ENCODE measurements around the gene FAM3D. TPM values are rescaled to one million over a fixed set of nuclear protein-coding genes. Genes with fewer than 3 reads are reported as not detected.

Gene FAM3D
- total and polyA plus RNA-seq, 10 of the 15 experiments (the other 5 are each of a cell fraction or from before 2014, with no cell fraction given): 0.04 to 0.07 TPM; not detected in 8

- ChIA-PET SMC1A (ENCODE audit: uncharacterized antibody, unreplicated experiment) (interaction anchor here (0.9 to 1.0 kb wide), 2 partner anchors 93 to 315 kb away, joined by 3 to 4 read pairs; no protein-coding TSS in a partner anchor), RAD21 (ENCODE audit: unreplicated experiment) (interaction anchor here (1.5 kb wide), 1 partner anchor 414 kb away, joined by 5 read pairs; no protein-coding TSS in a partner anchor), POLR2A (no interaction called here), CTCF (interaction anchor here (0.6 to 6.3 kb wide), 9 partner anchors 8 to 1174 kb away, joined by 3 to 31 read pairs (median 3); no protein-coding TSS in a partner anchor)
- no peak overlapping the region for H3K27ac ChIP-seq (ENCODE audit: control insufficient read depth, insufficient read depth)
- H2AFZ ChIP-seq (ENCODE audit: control insufficient read depth, low read depth, low read length): no peak overlapping the region
- no peak overlapping the region for H3K4me3 ChIP-seq
- no peaks in the 10 kb centered on the region for H3K9me3 ChIP-seq (replicated peaks; ENCODE audit: control insufficient read depth, insufficient read depth, low read length)
- intact Hi-C loops (cut with micrococcal nuclease; ENCODE audit: unreplicated experiment) (no loop called here), in situ Hi-C loops (cut with MboI) (no loop called here)
- H3K79me2 ChIP-seq (ENCODE audit: control insufficient read depth, insufficient read depth, low read length): no peaks in the 10 kb centered on the region
- H3K36me3 ChIP-seq (ENCODE audit: control insufficient read depth in 2 of 2, insufficient read depth in 2 of 2, low read length in 1 of 2): no peaks in the 10 kb centered on the region
- FAIRE-seq (no peak), DNase-seq (ENCODE audit: low read depth, low spot score) (no peak), ATAC-seq (no peak)
- no peak overlapping the region for H3K9ac ChIP-seq (ENCODE audit: control insufficient read depth, insufficient read depth, low read length)
- TF ChIP-seq E4F1 (IDR thresholded peaks at IDR 0.05; ENCODE audit: borderline replicate concordance, partially characterized antibody) (no peak), RBBP5 (conservative IDR thresholded peaks at IDR 0.05) (no peak), KLF5 (IDR thresholded peaks at IDR 0.05; ENCODE audit: partially characterized antibody) (no peak), TCF3 (IDR thresholded peaks at IDR 0.05; ENCODE audit: borderline replicate concordance, insufficient read depth, low read depth, low read length) (no peak), ATF3 (IDR thresholded peaks at IDR 0.05; ENCODE audit: borderline replicate concordance, extremely low read depth, low read depth, low read length) (no peak), JUND (IDR thresholded peaks at IDR 0.05; ENCODE audit: low read depth, low read length) (no peak), RELB (IDR thresholded peaks at IDR 0.05; ENCODE audit: low read depth) (no peak), ZNF207 (IDR thresholded peaks at IDR 0.05; ENCODE audit: borderline replicate concordance) (no peak), HDGF (IDR thresholded peaks at IDR 0.05) (no peak)
- WGBS (ENCODE audit: insufficient coverage, insufficient replicate concordance, low lambda C conversion rate, missing lambda C conversion rate): 29% methylated on average over 6 of the region's 6 CpGs
- H4K20me1 ChIP-seq (ENCODE audit: control insufficient read depth, insufficient read depth): no peaks in the 10 kb centered on the region
- no peaks in the 10 kb centered on the region for H3K27me3 ChIP-seq (replicated peaks in 1 of 2; ENCODE audit: control insufficient read depth in 2 of 2, insufficient read depth in 2 of 2, low read length in 1 of 2)
- H3K4me2 ChIP-seq (ENCODE audit: control insufficient read depth, insufficient read depth): no peak overlapping the region
- BruUV-seq (replicated peaks): no TSS peak
- no peaks in the 10 kb centered on the region for H3K4me1 ChIP-seq (ENCODE audit: control insufficient read depth, insufficient read depth, low read length)
These were observed 28.0 kb downstream of the FAM3D start for GRCh38 chr3:58638591-58638990.
